Measurements from ENCODE around the gene KCNIP1. TPM values are rescaled to one million over a fixed set of nuclear protein-coding genes. Genes with fewer than 3 reads are reported as not detected.

The KCNIP1 gene
- total and polyA plus RNA-seq, 2 of the 8 experiments (the other 6 are each of a cell fraction or from before 2014, with no cell fraction given), result 0.52 to 0.83 TPM

GRCh38 chr5:170528976-170529375, 25.2 kb downstream of the KCNIP1 start (continued):
- TF ChIP-seq TEAD4 (IDR thresholded peaks at IDR 0.05; ENCODE audit: low read depth, low read length) (no peak), PHF8 (conservative IDR thresholded peaks at IDR 0.05; ENCODE audit: low read depth, low read length) (no peak), EP300 (IDR thresholded peaks at IDR 0.05; ENCODE audit: borderline replicate concordance in 1 of 2, low read depth in 2 of 2, low read length in 2 of 2) (no peak), POLR2AphosphoS5 (IDR thresholded peaks at IDR 0.05; ENCODE audit: low read depth, low read length) (no peak), JUN (IDR thresholded peaks at IDR 0.05; ENCODE audit: low read depth, low read length) (no peak), YY1 (IDR thresholded peaks at IDR 0.05; ENCODE audit: low read depth, low read length) (no peak)

Measured in H1 (cell line).